PFSK-1 (cell line): Measurements from ENCODE around the gene ISCA2.

Experiments
- POLR2AphosphoS5 ChIP-seq: IDR thresholded peaks from 2 replicates; pipeline ENCODE4 v1.6.1; 2012; ENCODE audit warnings: low read depth, mild to moderate bottlenecking, control low read depth, low read length, moderate library complexity
- SIN3A ChIP-seq: IDR thresholded peaks from 2 replicates; pipeline ENCODE4 v1.6.1; 2012; ENCODE audit warnings: mild to moderate bottlenecking, low read length, moderate library complexity, borderline replicate concordance; ENCODE audit not compliant: insufficient read depth
- TAF1 ChIP-seq: IDR thresholded peaks from 2 replicates; pipeline ENCODE4 v1.6.1; 2012; ENCODE audit warnings: low read length, control low read depth, borderline replicate concordance; ENCODE audit not compliant: insufficient read depth
- TF ChIP-seq, protein P1 (sequence below), 2 experiments: IDR thresholded peaks; 2 replicates each; pipeline versions ENCODE4 v1.6.1 to v1.8.0; 2011 to 2012; ENCODE audit warnings: low read depth in 2 of 2, low read length in 2 of 2, control low read depth in 1 of 2, inconsistent platforms in 1 of 2, mild to moderate bottlenecking in 1 of 2, moderate library complexity in 1 of 2; ENCODE audit not compliant: insufficient read depth in 1 of 2

DNA sequence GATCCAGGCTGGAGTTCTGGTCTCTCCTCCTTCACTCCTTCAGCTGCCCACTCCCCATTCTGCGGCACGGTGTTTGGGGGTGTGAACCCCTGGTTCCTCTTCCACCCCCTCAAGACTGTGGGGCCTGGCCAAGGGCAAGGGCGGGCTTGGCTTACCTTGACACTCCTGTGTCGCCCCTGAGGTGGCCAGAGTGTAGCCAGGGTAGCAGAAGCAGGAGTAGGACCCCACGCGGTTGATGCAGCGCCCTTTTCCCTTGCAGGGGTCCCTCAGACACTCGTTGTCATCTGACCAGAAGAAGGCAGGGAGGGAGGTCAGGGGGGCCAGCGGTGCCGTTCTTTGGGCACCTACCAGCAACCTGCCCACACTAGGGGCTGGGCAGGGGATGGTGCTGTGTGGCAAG lies 28.2 kb downstream of the ISCA2 start:
- no peak for TF ChIP-seq TAF1
- TF ChIP-seq, protein P1, sequence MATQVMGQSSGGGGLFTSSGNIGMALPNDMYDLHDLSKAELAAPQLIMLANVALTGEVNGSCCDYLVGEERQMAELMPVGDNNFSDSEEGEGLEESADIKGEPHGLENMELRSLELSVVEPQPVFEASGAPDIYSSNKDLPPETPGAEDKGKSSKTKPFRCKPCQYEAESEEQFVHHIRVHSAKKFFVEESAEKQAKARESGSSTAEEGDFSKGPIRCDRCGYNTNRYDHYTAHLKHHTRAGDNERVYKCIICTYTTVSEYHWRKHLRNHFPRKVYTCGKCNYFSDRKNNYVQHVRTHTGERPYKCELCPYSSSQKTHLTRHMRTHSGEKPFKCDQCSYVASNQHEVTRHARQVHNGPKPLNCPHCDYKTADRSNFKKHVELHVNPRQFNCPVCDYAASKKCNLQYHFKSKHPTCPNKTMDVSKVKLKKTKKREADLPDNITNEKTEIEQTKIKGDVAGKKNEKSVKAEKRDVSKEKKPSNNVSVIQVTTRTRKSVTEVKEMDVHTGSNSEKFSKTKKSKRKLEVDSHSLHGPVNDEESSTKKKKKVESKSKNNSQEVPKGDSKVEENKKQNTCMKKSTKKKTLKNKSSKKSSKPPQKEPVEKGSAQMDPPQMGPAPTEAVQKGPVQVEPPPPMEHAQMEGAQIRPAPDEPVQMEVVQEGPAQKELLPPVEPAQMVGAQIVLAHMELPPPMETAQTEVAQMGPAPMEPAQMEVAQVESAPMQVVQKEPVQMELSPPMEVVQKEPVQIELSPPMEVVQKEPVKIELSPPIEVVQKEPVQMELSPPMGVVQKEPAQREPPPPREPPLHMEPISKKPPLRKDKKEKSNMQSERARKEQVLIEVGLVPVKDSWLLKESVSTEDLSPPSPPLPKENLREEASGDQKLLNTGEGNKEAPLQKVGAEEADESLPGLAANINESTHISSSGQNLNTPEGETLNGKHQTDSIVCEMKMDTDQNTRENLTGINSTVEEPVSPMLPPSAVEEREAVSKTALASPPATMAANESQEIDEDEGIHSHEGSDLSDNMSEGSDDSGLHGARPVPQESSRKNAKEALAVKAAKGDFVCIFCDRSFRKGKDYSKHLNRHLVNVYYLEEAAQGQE (IDR thresholded peaks at IDR 0.05; ENCODE audit: insufficient read depth in 1 of 2, low read depth in 2 of 2, low read length in 2 of 2): no peak
- TF ChIP-seq SIN3A: no peak
- no peak for TF ChIP-seq POLR2AphosphoS5
